ENCODE results near the gene AK8. TPM values are rescaled to one million over a fixed set of nuclear protein-coding genes. Genes with fewer than 3 reads are reported as not detected.
"Not testable (repeated sequence)": the region's sequence is repeated elsewhere in the genome, so short reads cannot be mapped to it uniquely, and the experiment has no call there.

Gene AK8
- polyA plus RNA-seq, 4 donors = 3.2 to 4.4 (median 4.1) TPM

DNA sequence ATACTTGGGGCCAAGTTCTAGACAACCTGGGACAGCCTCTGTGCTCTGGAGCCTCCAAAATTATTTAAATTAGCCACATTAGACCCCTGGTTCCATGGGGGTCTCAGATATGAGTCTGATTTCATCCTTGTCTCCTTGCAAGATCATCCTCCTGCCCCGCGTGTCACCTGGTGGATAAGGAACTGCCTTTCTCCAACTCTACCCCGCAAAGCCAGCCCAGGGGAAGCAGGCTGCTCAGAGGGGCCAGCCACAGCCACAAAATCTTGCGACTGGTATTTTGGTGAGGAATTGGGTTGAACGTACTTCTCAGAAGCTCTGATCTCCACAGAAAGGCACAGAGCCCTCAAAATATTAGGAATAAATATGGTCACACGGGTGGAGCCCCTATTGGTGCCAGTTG is 101.2 kb downstream of the AK8 start:
- no peak for DNase-seq (ENCODE audit: low read depth in 4 of 4, low spot score in 3 of 4)

DNA sequence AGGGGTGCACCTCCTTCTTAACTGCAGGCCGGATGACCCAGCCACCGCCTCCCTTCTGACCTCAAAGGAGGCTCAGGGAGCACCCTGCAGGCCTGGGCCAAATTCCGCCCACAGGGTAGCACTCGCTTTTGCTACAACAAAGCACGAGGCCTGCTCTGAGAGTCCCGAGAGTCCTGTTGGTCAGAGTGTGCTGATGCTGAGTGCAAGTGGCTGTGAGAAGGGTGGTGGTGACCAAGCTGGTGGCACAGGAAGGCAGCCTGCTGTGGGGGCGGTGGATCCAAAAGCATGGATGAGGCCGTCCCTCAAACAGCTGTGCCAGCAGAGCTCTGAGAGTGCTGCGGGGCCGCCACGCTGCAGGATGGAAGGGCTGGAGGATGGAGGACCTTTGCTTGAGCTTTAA is 101.8 kb downstream of the AK8 start:
- DNase-seq (ENCODE audit: low read depth in 4 of 4, low spot score in 3 of 4) = no peak

DNA sequence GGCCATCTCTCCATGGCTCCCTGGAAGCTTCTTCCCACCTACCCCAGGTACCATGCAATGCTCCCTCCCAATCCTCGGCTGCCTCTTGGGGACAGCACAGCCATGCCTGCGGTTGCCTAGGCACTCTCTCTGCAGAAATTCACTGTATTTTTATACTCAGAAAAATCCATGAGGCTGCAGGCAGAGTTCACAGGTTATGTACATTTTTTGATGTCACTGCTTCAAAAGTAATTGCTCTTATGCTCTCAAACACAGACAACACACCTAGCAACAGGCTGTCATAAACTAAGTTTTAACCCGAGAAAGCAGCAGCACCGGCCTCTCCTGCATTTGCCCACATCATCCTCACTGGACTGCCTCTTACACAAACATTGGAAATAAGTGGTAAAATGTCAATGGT is 102.4 kb downstream of the AK8 start:
- no peak for DNase-seq (ENCODE audit: low read depth in 4 of 4, low spot score in 3 of 4)

DNA sequence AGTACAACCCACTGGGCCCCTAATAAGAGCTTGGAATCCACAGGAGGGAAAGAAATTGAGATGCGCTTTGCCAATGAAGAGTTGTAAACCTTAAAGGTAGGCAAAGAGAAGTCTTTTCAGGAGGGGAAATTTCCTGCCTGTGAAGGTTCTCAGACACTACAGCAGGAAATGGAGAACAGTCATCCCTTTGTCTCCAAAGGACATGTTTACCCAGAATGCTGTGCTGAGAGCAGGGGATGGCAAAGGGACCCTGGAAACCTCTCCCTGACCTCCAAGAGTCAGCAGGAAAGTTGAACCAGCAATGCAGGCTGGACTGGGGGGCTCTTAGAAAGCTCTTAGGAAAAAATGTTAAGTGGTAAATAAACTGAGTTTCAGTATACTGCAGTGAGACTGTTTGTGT is 103.2 kb downstream of the AK8 start:
- no peak for DNase-seq (ENCODE audit: low read depth in 4 of 4, low spot score in 3 of 4)

DNA sequence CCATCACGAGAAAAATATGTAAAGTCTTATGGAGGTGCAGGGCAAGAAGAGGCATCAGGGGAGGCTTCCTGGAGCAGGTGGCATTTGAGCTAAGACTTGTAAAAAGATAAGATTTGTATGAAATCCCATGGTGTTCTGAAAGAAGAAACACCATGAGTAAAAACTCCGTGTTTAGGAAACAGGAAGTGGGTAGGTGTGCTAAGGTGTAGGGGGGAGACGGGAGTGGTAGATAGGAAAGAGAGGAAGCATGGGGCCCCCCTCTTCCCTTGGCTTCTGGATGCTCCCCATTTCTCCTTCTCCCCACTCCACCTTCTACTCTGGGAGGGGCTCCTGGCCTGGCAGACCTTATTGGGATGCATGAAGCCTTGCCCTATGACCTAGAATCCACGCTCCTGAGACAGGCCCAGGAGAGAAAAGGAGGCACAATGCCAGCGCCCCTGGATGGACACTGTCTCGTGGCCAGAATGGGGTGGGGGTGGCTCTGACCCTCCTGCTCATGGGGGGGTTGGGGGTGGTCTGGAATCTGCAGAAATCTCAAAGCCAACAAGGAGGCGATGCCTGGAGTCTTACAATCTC is 104.2 kb downstream of the AK8 start:
- no peak for DNase-seq (ENCODE audit: low read depth in 4 of 4, low spot score in 3 of 4)

DNA sequence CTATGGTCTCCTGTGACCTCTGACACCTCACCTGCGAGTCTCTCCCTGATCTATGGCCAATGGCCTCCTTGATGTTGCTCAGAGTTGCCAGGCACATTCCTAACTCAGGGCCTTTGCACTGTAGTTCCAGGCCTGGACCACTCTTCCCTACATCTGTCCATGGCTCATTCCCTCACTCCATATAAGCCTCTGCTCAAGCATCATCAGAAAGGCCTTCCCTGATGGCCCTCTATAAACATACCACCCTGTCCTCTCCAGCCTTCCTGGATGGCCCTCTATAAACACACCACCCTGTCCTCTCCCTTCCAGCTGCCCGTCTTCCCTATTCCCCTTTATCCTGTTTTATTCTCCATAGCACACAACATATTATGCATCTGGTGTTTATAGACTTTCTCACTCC is 105.0 kb downstream of the AK8 start:
- no peak for DNase-seq (ENCODE audit: low read depth in 4 of 4, low spot score in 3 of 4)

DNA sequence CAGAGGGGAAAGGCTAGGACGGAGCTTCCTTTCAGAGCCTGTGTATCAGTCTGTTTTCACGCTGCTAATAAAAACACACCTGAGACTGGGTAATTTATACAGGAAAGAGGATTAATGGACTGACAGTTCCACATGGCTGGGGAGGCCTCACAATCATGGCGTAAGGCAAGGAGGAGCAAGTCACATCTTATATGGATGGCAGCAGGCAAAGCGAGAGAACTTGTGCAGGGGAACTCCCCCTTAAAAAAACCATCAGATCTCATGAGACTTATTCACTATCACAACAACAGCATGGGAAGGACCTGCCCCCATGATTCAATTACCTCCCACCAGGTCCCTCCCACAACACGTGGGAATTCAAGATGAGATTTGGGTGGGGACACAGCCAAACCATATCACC is 106.3 kb downstream of the AK8 start:
- not testable (repeated sequence) for DNase-seq (ENCODE audit: low read depth in 4 of 4, low spot score in 3 of 4)

DNA sequence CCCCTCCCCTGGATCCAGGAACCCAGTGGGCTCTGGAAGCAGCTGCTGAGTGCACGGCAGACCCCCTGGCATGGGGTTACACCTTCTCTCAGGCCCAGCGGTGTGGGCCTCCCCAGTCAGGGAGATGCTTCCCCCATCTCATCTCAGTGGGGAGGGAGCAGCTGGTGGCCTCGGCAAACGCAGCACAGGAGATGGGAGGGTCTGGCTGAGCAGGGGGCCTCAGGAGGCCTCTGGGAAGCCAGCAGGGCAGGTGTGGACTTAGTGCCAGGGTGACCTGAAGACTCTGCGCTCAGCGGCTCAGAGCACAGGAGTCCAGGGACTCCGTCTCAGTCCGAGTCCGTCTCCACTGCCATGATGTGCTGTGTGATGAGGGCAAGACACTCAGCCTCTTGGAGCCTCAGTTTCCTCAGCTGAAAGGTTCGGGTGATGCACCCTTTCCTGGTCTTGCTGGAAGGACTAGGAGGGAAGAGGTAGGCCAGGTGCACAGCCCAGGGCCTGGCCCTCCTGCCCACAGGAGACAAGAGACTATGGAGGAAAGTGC is 107.2 kb downstream of the AK8 start:
- DNase-seq (ENCODE audit: low read depth in 4 of 4, low spot score in 3 of 4) = no peak

DNA sequence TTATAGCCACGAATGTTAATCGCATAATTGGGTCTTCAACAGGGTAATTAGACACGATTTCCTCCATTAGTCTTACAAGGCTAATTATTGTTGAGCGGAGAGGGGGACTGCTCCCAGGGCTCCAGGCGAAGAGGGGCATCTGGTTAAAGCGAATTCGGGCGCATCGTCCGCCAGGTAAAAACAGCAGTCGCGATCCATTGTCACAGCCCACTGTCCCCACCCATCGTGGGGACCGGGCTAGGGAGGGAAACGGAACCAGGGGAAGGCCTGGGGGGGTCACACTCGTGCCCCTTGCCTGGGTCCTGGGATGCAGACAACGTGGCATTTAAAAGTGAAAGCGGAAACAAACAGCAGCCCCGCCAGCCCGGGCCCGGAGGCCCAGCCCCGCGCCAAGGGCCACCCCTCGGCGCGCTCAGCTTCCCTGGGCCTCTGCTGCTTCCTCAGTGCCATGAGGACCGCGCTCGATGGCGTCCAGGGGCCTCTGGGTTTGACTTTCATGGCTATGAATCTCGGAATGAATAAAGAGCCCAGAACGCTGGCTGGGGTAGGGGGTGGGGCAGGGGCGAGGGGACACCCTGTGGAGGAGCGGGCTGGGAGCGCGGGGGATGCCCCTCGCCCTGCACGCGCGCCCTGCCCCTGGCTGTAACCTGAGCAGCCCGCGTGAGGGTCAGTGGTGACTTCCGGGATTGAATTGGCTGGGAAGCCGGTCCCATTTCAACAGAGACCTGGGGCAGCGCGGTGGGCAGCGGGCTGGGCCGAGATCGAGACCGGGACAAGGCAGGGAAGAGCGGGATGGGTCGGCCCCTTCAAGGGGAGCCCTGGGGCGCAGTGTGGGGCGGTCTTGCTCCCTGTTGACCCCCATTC is 107.9 kb downstream of the AK8 start:
- peak in 3 of 4 donors; percentile 45 to 57 (median 51) for DNase-seq (ENCODE audit: low read depth in 4 of 4, low spot score in 3 of 4)

DNA sequence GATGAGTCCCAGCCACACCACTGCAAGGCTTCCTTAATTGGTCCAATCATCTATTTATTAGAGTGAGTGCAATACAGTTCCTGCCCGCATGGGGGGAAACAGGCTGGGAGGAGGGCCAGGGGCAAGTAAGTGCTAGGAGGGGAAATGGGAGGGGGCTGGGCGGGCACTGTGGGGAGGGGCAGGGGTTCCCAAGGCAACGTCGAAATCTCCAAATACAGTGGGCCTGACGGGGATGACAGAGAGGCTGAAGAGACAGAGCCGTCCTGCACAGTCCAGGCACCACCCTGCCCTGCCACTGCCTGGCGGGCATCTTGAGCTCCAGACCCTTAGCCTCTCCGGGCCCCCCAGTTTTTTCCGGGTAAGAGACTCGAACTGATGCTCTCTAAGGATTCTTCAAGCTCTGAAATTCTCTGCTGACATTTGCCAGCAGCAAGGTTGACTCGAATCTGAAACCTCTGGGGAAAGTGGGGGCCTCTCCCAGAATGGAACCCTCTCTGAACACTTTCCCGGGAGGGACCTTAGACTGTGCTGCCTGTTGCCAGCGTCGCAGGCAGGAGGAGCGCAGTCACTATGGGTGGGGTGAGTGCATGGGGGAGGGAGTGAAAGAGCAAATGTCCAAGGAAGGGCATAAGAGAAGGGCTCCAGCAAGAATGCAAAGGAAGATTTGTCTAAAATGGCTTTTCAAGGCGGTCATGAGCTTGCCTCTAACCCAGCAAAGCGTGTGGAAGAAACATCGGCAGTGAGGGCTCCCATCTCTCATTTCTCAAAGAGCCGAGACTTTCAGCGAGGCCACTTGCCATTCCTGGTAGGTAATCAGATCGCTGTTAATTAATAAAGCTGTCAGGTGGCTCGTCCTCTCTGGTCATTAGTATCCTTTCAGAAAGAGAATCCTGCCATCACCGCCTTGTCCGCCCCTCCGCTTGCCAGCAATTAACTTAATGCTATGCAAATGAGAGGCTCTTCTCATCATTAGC is 108.9 kb downstream of the AK8 start:
- DNase-seq (ENCODE audit: low read depth in 4 of 4, low spot score in 3 of 4) = no peak

DNA sequence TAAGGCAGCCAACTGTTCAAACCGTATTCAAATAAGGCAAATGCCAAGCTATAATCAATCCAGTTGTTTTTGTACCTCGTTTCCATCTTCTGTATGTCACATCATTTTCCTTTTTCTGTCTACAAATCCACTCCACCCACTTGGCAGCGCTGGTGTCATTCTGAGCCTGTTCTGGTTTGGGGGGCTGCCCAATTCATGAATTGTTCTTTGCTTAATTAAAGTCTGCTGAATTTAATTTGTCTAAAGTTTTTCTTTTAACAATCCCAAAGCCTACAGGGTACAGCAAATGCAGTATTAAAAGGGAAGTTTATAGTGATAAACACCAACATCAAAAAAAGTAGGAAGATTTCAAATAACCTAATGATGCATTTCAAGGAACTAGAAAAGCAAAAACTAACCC is 114.5 kb downstream of the AK8 start:
- DNase-seq (ENCODE audit: low read depth in 4 of 4, low spot score in 3 of 4) = no peak

DNA sequence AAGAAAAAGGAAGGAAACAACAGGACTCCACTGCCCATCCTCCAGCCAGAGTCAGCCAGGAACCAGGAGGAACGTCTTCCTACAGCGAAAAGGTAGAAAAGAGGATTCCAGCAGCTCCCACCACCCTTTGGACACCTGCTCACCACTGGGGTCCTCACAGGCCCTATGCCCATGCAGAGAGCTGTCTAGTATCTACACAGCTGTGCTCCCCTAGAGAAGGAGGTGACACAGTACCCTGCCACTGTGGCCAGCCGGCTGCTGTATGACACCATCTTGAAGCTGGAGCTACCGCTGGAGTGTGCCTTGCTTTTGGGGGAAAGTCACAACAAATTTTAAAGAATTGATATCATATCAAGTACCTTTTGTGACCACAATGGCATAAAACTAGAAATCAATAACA is 115.2 kb downstream of the AK8 start:
- DNase-seq (ENCODE audit: low read depth in 4 of 4, low spot score in 3 of 4) = no peak

DNA sequence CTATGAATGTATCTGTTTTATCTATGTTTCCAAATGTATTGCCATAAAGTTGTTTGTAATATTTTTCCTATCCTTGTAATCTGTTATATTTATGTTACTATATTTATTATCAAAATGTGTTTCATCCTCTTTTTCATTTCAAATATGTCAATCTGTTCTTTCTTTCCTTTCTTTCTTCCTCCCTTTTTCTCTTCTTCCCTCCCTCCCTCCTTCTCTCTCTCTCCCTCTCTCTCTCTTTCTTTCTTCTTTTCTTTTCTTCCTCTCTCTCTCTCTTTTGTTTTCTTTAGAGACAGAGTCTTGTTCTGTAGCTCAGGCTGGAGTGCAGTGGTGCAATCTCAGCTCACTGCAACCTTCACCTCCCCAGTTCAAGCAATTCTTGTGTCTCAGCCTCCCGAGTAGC is 116.5 kb downstream of the AK8 start:
- DNase-seq (ENCODE audit: low read depth in 4 of 4, low spot score in 3 of 4) = no peak

DNA sequence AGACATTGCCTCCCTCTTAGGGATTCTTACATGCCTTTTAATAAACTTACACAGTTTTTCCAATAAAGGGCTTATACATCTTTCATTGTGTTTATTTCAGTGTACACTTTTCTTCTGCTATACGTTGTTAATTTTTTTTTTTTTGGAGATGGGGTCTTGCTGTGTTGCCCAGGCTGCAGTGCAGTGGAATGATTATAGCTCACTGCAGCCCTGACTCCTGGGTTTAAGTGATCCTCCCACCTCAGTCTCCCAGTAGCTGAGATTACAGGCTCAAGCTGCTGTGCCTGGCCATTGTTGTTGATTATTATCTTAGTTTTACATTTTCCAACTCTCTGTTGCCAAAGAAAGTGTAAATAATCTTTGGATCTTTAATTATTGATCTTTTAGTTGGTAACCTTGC is 118.0 kb downstream of the AK8 start:
- DNase-seq (ENCODE audit: low read depth in 4 of 4, low spot score in 3 of 4) = no peak

DNA sequence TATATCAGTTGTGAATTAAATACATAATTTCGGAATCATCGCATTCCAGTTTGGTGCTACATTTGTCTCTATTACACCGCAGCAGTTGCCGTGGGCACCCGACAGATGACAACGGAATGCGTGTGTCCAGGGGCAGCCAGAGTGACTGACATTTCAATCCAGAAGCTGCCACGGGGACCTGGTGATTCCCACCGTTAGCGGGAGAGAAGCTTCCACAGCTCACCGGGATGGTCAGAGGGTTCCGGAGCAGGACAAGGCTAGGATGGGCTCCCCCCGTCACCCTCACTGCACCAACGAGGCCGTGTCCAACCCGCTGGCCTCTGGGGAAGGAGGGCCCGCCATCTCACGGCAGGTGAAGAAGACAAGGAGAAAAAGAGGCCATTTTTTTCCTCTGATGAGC is 121.1 kb downstream of the AK8 start:
- DNase-seq (ENCODE audit: low read depth in 4 of 4, low spot score in 3 of 4) = no peak

DNA sequence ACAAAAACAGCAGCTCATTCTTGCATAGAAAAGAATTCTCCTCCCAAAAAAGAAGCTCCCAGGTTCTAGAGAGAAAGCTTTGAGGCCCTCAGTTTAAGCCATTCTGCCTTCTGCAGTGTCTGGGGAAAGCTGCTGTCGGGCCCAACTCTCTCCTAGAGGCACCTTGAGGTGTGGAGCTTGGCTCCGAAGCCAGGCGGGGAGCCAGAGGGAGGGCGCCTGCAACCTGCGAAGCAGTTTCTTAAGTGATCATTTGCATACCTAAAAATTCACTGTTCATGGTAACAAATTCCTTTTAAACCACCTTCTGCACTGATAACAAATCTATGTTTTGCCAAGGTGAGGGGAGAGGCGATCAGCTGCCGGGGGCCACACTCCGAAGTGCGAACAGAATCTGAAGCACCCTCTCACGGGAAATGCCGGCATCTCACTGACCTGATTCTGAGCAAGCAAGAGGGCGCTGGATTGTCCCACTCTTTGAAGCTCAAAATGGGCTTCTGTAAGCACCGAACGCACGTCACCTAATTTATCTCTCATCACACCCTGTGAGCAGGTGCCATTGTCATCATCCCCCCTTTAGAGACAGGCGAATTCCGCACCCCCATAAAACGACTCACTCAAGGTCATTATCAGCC is 121.8 kb downstream of the AK8 start:
- no peak for DNase-seq (ENCODE audit: low read depth in 4 of 4, low spot score in 3 of 4)

DNA sequence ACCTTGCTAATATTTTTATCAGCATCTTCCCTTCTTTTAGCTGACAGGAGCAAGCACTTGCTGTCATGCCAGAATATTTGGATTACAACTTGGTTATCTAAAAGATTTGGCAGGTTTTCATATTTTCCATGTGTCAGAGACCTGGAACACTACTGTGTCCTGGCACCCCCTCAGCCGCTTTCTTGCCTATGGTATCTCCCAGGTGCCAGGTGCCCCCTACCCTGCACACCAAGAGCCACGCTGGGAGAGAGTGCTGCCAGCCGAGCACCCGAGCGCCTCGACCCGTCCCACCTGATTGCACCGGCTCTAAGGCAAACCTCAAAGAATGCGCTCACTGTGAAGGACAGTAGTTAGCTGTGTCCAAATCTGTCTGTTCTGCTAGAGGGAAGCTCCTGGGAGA is 123.0 kb downstream of the AK8 start:
- DNase-seq (ENCODE audit: low read depth in 4 of 4, low spot score in 3 of 4) = no peak

DNA sequence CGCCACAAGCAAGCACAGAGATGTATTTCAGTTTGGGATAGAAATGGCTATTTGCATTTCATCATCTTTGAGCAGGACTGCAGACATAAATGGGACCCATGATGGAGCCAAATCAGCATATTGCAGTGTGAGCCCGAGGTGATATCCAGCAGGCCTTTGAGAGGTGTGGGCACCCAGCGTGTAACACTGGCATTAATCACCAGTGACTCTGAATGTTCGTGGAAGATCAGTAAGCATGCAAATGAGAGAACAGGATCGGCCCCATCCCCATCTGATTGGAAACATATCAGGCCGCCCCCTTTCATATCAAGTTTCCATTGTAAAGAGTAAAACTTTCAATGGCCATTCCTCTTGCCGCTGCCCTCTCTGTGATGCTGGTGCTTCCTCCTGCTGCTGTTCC is 123.8 kb downstream of the AK8 start:
- DNase-seq (ENCODE audit: low read depth in 4 of 4, low spot score in 3 of 4) = no peak

DNA sequence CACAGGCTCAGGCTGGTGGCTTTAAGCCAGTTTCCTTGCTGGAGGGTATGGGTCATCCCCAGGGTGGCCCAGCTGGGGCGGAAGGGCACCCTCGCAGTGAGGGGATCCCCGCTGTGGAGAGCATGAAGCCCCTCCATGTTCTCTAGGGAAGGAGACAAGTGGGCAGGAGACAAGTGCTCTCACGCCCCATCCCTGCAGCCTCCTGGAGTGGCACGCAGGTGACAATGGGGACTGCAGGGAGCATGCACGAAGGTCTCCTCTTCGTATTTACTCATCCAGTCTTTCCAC is 124.5 kb downstream of the AK8 start:
- DNase-seq (ENCODE audit: low read depth in 4 of 4, low spot score in 3 of 4) = no peak

DNA sequence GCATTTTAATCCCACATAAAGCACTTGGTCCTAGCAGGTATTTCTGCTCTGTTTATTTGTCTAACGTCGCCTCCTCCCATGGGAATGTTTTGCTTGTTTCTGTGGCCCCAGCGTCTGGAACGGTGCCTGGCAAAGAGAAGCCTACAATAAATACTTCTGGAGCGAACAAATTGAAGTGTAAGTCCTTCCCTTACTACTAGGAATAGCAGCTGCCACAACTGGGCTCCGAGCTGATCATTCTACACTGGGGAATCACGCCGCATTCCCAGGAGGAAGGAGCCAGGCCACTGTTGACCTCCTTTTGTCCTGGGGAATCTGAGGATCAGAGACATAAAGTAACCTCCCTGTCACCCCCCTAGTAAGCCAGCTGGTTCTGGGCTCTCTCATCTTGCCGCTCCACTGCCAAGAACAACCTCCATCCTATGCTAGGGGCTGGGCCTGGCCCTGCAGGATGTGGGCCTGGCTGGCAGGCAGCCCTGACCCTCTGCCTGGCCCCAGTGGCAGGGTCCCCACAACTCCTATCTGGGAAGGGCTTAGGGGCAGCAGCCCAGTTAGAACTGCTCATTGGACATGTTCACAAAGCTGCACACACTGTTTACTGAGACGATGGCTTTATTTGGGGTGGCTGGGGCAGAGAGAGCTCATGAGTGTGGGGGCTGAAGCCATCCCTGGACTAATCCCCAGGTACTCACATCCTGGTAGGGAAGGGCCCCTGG is 125.0 kb downstream of the AK8 start:
- no peak for DNase-seq (ENCODE audit: low read depth in 4 of 4, low spot score in 3 of 4)
